Umbilical cord (tissue), 2 donors: Measurements from ENCODE around the gene FCRL3. TPM values are rescaled to one million over a fixed set of nuclear protein-coding genes. Genes with fewer than 3 reads are reported as not detected.
"Not testable (repeated sequence)": the region's sequence is repeated elsewhere in the genome, so short reads cannot be mapped to it uniquely, and the experiment has no call there.

Experiments
- DNase-seq: peaks from one replicate; pipeline ENCODE4 v3.0.0-alpha.2; 2015; ENCODE audit warnings: low spot score
- total RNA-seq: library from RNA; depleted of rRNA; stranded (reverse); fragments of >200 nt; gene quantifications from one replicate; pipeline ENCODE4 v1.2.3, GENCODE V29; 2014; ENCODE audit warnings: low replicate concordance; ENCODE audit not compliant: insufficient read depth

The FCRL3 gene
- total RNA-seq, result 6.0 TPM

- DNase-seq, result no peak
Observed at GRCh38 chr1:157700732-157701131, at the start of gene FCRL3. Gene FCRL3 (minus strand): TSS chr1:157700769. CDS start chr1:157700489, 280 bp downstream.

- DNase-seq, result no peak
Observed at GRCh38 chr1:157748262-157748817, 47.8 kb upstream of the FCRL3 start.

- no peak for DNase-seq
Observed at GRCh38 chr1:157739229-157739901, 38.8 kb upstream of the FCRL3 start.

GRCh38 chr1:157735991-157736390 lies 35.4 kb upstream of the FCRL3 start:
- not testable (repeated sequence) for DNase-seq

GRCh38 chr1:157734321-157734720 lies 33.8 kb upstream of the FCRL3 start:
- peak; percentile 23 for DNase-seq

GRCh38 chr1:157732755-157733154 lies 32.2 kb upstream of the FCRL3 start:
- DNase-seq, result no peak

GRCh38 chr1:157725221-157725577 lies 24.6 kb upstream of the FCRL3 start:
- no peak for DNase-seq

GRCh38 chr1:157724537-157725220 lies 24.1 kb upstream of the FCRL3 start:
- DNase-seq, result no peak

- no peak for DNase-seq
Observed at GRCh38 chr1:157723157-157723556, 22.6 kb upstream of the FCRL3 start.

- DNase-seq, result no peak
Observed at GRCh38 chr1:157721985-157722384, 21.4 kb upstream of the FCRL3 start.

GRCh38 chr1:157715736-157716135 lies 15.2 kb upstream of the FCRL3 start:
- no peak for DNase-seq

- no peak for DNase-seq
Observed at GRCh38 chr1:157711802-157712201, 11.2 kb upstream of the FCRL3 start.

GRCh38 chr1:157704878-157705277 lies 4.3 kb upstream of the FCRL3 start:
- DNase-seq, result no peak

GRCh38 chr1:157703981-157704380 lies 3.4 kb upstream of the FCRL3 start:
- DNase-seq, result no peak

GRCh38 chr1:157702308-157702825 lies 1.8 kb upstream of the FCRL3 start:
- DNase-seq, result no peak

- no peak for DNase-seq
Observed at GRCh38 chr1:157700305-157700704, 264 bp downstream of the FCRL3 start.

GRCh38 chr1:157697781-157698569 lies 2.6 kb downstream of the FCRL3 start:
- no peak for DNase-seq

- no peak for DNase-seq
Observed at GRCh38 chr1:157696966-157697628, 3.5 kb downstream of the FCRL3 start.

- DNase-seq, result no peak
Observed at GRCh38 chr1:157695417-157695816, 5.2 kb downstream of the FCRL3 start.

GRCh38 chr1:157691285-157691920 lies 9.2 kb downstream of the FCRL3 start:
- peak; percentile 26 for DNase-seq
